Kidney (tissue), 14 donors: ENCODE data around the gene H1-8. TPM values are rescaled to one million over a fixed set of nuclear protein-coding genes. Genes with fewer than 3 reads are reported as not detected.

Experiments used
- DNase-seq, 5 donors: peaks; one replicate each; pipeline ENCODE4 v3.0.0-alpha.2; 2013 to 2020
- FAIRE-seq: peaks from 2 replicates; lab custom pipeline; 2012; peaks lifted over from hg19 to GRCh38; lab: Jason Lieb, UNC
- H3K27ac ChIP-seq, 2 donors: one replicate each; pipeline ENCODE4 v1.7.0; 2013; ENCODE audit warnings: low read depth in 2 of 2, low read length in 2 of 2, inconsistent platforms in 1 of 2
- H3K27me3 ChIP-seq: one replicate; pipeline ENCODE4 v1.7.1; 2013; ENCODE audit warnings: low read length, inconsistent platforms; ENCODE audit not compliant: control insufficient read depth, insufficient read depth
- H3K36me3 ChIP-seq, 3 donors: one replicate each; pipeline versions ENCODE4 v1.7.0 to v1.7.1; 2013; ENCODE audit warnings: low read length in 3 of 3, control low read depth in 1 of 3, inconsistent platforms in 1 of 3; ENCODE audit not compliant: insufficient read depth in 3 of 3, control insufficient read depth in 2 of 3
- H3K4me1 ChIP-seq, 3 donors: one replicate each; pipeline versions ENCODE4 v1.7.0 to v1.7.1; 2013; ENCODE audit warnings: low read length in 3 of 3, inconsistent platforms in 1 of 3, low read depth in 1 of 3; ENCODE audit not compliant: control insufficient read depth in 2 of 3, insufficient read depth in 2 of 3
- H3K4me3 ChIP-seq, 3 donors: one replicate each; pipeline versions ENCODE4 v1.7.0 to v1.8.1; 2013; ENCODE audit warnings: low read length in 3 of 3, control low read depth in 1 of 3, inconsistent platforms in 1 of 3
- H3K9ac ChIP-seq, 3 donors: one replicate each; pipeline versions ENCODE4 v1.7.0 to v1.7.1; 2013; ENCODE audit warnings: low read length in 3 of 3, control low read depth in 1 of 3, inconsistent platforms in 1 of 3
- H3K9me3 ChIP-seq, 3 donors: one replicate each; pipeline versions ENCODE4 v1.7.0 to v1.7.1; 2013; ENCODE audit warnings: low read length in 3 of 3, control low read depth in 1 of 3, inconsistent platforms in 1 of 3; ENCODE audit not compliant: control insufficient read depth in 2 of 3, insufficient read depth in 1 of 3
- intact Hi-C: fragments of 100-400 bp; cut with DNase I; formaldehyde crosslinking; loops from one replicate; pipeline ENCODE4 v1.11.1; 2022
- polyA plus RNA-seq: library from polyadenylated mRNA; stranded (reverse); fragments of 350-450 nt; fragmentation: Illumina TruSeq; extraction: RNeasy Lipid Tissue Mini Kit (QIAGEN cat#74804); gene quantifications from one replicate; pipeline ENCODE4 v1.2.3, GENCODE V29; 2014; ENCODE audit warnings: low read depth, low replicate concordance; ENCODE audit not compliant: insufficient read depth
- total RNA-seq: library from RNA; stranded (reverse); fragmentation: NEBNext Ultra II Directional; extraction: Animal tissue kit (Norgen Biotek cat#: 25700); gene quantifications from one replicate; pipeline ENCODE4 v1.2.1, GENCODE V29; 2021
- TF ChIP-seq, protein P1 (sequence below): IDR thresholded peaks from 3 replicates; pipeline ENCODE4 v1.5.1; 2012; ENCODE audit warnings: mild to moderate bottlenecking, moderate library complexity, borderline replicate concordance; ENCODE audit not compliant: insufficient read depth; ENCODE audit errors: extremely low read depth
- donor health status: control.
- donor health status: control.
- donor health status: control.
- donor health status: control.
- donor health status: control.
- donor health status: DM: yes; HTN: yes; CAD: no.
- donor health status: Normal renal cell carcinoma (clear cell type).

Gene H1-8
- total and polyA plus RNA-seq, 2 donors from 2014 or later, result not detected

DNA sequence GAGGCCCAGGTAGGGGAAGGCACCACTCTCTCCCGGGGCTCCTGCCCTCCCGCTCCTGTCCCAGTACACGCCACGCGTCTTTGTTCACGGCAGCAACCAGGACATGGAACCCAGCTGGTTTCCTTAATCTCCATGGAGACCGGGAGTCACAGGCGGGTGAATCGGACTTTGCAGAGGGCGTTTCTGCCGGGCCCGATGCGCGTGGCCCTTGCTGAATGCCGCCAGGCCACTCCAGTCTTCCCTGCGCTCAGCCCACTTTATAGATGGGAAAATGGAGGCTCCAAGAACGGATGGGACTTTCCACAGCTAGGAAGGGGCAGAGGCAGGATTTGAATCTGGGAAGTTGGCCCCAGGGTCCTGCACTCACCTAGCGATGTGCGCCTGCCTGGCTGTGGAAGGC lies 56.1 kb downstream of the H1-8 start:
- Histone ChIP-seq H3K9ac (peak overlapping the region in 1 of 3 donors; percentile 19), H3K4me3 (no peak overlapping the region)
- intact Hi-C loops, result no loop called here

DNA sequence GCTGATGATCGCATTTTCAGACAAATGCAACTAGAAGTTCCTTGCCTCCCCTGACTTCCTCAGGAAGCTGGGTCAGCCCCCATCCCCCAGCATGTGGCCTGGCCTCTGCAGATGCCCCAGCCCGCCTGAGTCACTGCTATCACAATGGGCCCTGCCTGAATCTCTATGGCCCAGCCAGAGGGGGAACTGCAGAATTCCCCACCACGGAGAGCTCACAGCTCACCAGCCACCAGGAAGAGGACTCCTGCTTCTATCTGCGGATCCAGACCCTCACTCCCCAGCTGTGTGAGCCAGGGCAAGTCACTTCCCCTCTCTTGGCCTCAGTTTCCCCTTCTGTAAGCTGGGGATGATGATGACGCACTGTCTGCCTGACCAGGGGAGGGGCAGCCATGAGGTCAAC lies 56.6 kb downstream of the H1-8 start:
- TF ChIP-seq, protein P1, sequence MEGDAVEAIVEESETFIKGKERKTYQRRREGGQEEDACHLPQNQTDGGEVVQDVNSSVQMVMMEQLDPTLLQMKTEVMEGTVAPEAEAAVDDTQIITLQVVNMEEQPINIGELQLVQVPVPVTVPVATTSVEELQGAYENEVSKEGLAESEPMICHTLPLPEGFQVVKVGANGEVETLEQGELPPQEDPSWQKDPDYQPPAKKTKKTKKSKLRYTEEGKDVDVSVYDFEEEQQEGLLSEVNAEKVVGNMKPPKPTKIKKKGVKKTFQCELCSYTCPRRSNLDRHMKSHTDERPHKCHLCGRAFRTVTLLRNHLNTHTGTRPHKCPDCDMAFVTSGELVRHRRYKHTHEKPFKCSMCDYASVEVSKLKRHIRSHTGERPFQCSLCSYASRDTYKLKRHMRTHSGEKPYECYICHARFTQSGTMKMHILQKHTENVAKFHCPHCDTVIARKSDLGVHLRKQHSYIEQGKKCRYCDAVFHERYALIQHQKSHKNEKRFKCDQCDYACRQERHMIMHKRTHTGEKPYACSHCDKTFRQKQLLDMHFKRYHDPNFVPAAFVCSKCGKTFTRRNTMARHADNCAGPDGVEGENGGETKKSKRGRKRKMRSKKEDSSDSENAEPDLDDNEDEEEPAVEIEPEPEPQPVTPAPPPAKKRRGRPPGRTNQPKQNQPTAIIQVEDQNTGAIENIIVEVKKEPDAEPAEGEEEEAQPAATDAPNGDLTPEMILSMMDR, result no peak
- DNase-seq, result peak in 2 of 5 donors; percentile 52 to 62
- H3K4me3 ChIP-seq, result no peak overlapping the region
- peak overlapping the region in 1 of 3 donors; percentile 12 for H3K9ac ChIP-seq
- FAIRE-seq, result no peak
- no peaks in the 10 kb centered on the region for H3K36me3 ChIP-seq
- no peaks in the 10 kb centered on the region for H3K27me3 ChIP-seq
- H3K27ac ChIP-seq, result peak overlapping the region; percentile 63 to 91
- intact Hi-C loops, result no loop called here
- H3K4me1 ChIP-seq, result peaks cover 0 to 65% (median 26%) of the 10 kb centered on the region in 3 donors
- H3K9me3 ChIP-seq, result no peaks in the 10 kb centered on the region

More for the DNA sequence above, 56.1 kb downstream of the H1-8 start:
- peaks cover 0 to 66% (median 27%) of the 10 kb centered on the region in 3 donors for H3K4me1 ChIP-seq
- no peaks in the 10 kb centered on the region for H3K36me3 ChIP-seq
- H3K9me3 ChIP-seq, result no peaks in the 10 kb centered on the region
- no peaks in the 10 kb centered on the region for H3K27me3 ChIP-seq
- H3K27ac ChIP-seq, result peak overlapping the region; percentile 72 to 91
- peak in 1 of 5 donors; percentile 42 for DNase-seq
- FAIRE-seq, result no peak
- TF ChIP-seq, protein P1, result no peak

DNA sequence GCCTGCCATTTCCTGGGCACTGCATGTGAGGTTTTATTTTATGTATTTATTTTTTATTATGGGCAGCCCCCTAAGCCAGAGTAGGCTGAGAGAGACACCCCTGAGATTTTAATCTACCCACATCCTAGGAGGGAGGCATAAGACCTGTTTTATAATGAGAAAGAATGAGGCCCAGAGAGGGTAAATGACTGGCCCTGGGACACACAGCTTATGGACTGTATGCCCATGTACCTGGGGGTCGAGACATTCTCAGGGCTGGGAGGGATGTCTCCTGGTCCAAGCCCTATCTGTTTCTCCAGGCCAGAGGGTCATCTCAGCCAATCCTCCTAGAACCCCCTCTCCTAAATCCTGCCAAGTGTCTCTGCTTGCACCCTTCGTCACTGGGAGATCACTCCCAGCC lies 57.4 kb downstream of the H1-8 start:
- peaks cover 0 to 63% (median 20%) of the 10 kb centered on the region in 3 donors for H3K4me1 ChIP-seq
- H3K9me3 ChIP-seq, result no peaks in the 10 kb centered on the region
- TF ChIP-seq, protein P1, result no peak
- H3K4me3 ChIP-seq, result no peak overlapping the region
- FAIRE-seq (no peak), DNase-seq (no peak)
- no peak overlapping the region for H3K9ac ChIP-seq
- intact Hi-C loops, result no loop called here
- H3K36me3 ChIP-seq, result no peaks in the 10 kb centered on the region
- H3K27ac ChIP-seq, result peak overlapping the region in 1 of 2 donors; percentile 63
- no peaks in the 10 kb centered on the region for H3K27me3 ChIP-seq

Other genes with a start within 250 kb of the H1-8 start
- 3.5 TPM for gene EFCAB12, start 114.5 kb upstream of the H1-8 start, total RNA-seq
- 1.2 TPM for gene EFCAB12, start 114.5 kb upstream of the H1-8 start, polyA plus RNA-seq
- gene MBD4, start 103.2 kb upstream of the H1-8 start, total RNA-seq, result 35.1 TPM
- 25.4 TPM for gene MBD4, start 103.2 kb upstream of the H1-8 start, polyA plus RNA-seq
- gene IFT122, start 103.0 kb upstream of the H1-8 start, total RNA-seq, result 59.2 TPM
- gene IFT122, start 103.0 kb upstream of the H1-8 start, polyA plus RNA-seq, result 18.4 TPM
- gene RHO, start 14.5 kb upstream of the H1-8 start, total RNA-seq, result not detected
- not detected for gene RHO, start 14.5 kb upstream of the H1-8 start, polyA plus RNA-seq
- gene PLXND1, start 63.5 kb downstream of the H1-8 start, total RNA-seq, result 152 TPM
- 67.0 TPM for gene PLXND1, start 63.5 kb downstream of the H1-8 start, polyA plus RNA-seq